Spleen (tissue), 11 donors: ENCODE data around the gene C10orf71. TPM values are rescaled to one million over a fixed set of nuclear protein-coding genes. Genes with fewer than 3 reads are reported as not detected.

ENCODE experiments used
- DNase-seq: peaks from one replicate; pipeline ENCODE4 v3.0.0-alpha.2; 2020
- H3K27ac ChIP-seq, 8 donors: fragments of 200-600 bp; sonication (generic) in 7 of 8; 1 replicate in 4 of 8; 2 replicates in 4 of 8; pipeline versions ENCODE4 v1.5.0 to v1.8.0; 2016 to 2021; ENCODE audit warnings: inconsistent platforms in 4 of 8, mild to moderate bottlenecking in 4 of 8, moderate library complexity in 1 of 8
- H3K27me3 ChIP-seq, 7 donors: fragments of 200-600 bp; sonication (generic) in 6 of 7; replicated peaks in 1 of 7; 1 replicate in 4 of 7; 2 replicates in 3 of 7; pipeline versions ENCODE4 v1.5.0 to v1.8.0; 2016 to 2021; ENCODE audit warnings: inconsistent platforms in 3 of 7, mild to moderate bottlenecking in 1 of 7
- H3K36me3 ChIP-seq, 6 donors: fragments of 200-600 bp; sonication (generic) in 5 of 6; 1 replicate in 4 of 6; 2 replicates in 2 of 6; pipeline versions ENCODE4 v1.5.0 to v1.8.0; 2016 to 2021; ENCODE audit warnings: inconsistent platforms in 2 of 6
- H3K4me1 ChIP-seq, 6 donors: fragments of 200-600 bp; sonication (generic) in 5 of 6; 1 replicate in 3 of 6; 2 replicates in 3 of 6; pipeline versions ENCODE4 v1.5.0 to v1.8.0; 2016 to 2021; ENCODE audit warnings: inconsistent platforms in 3 of 6
- H3K4me3 ChIP-seq, 8 donors: fragments of 200-600 bp; sonication (generic) in 7 of 8; 1 replicate in 4 of 8; 2 replicates in 4 of 8; pipeline versions ENCODE4 v1.5.0 to v1.8.0; 2016 to 2021; ENCODE audit warnings: inconsistent platforms in 4 of 8, mild to moderate bottlenecking in 4 of 8, moderate library complexity in 2 of 8
- H3K9me3 ChIP-seq, 8 donors: fragments of 200-600 bp; sonication (generic) in 7 of 8; 1 replicate in 4 of 8; 2 replicates in 4 of 8; pipeline versions ENCODE4 v1.5.0 to v1.8.0; 2016 to 2021; ENCODE audit warnings: inconsistent platforms in 4 of 8
- POLR2A ChIP-seq, 3 donors: fragments of 450-650 bp; IDR thresholded peaks; one replicate each; pipeline ENCODE4 v1.5.1; 2017; ENCODE audit warnings: antibody characterized with exemption in 3 of 3, mild to moderate bottlenecking in 1 of 3
- POLR2AphosphoS5 ChIP-seq, 3 donors: sonication (generic); formaldehyde crosslinking; IDR thresholded peaks; one replicate each; pipeline ENCODE4 v1.5.1; 2017; ENCODE audit warnings: antibody characterized with exemption in 3 of 3
- WGBS, 5 donors: extraction: QIAGEN DNeasy Blood & Tissue Kit in 3 of 5; methylation state at CpG; one replicate each; pipeline versions ENCODE4 v1.1.5 to v1.1.7; 2013 to 2018; 5-methylcytosine and 5-hydroxymethylcytosine counted together
- intact Hi-C: fragments of 100-400 bp; cut with DNase I; formaldehyde crosslinking; loops from one replicate; pipeline ENCODE4 v1.15.0; 2023; ENCODE audit warnings: low total_unique reads
- polyA plus RNA-seq, 3 donors: library from polyadenylated mRNA; stranded (reverse); fragments of 200-250 nt; gene quantifications; one replicate each; pipeline ENCODE4 v1.2.1, GENCODE V29; 2013
- total RNA-seq, 7 donors: library from RNA; depleted of rRNA in 3 of 7; stranded (reverse); fragments of >200 nt in 3 of 7; fragmentation: NEBNext Ultra II Directional in 4 of 7; extraction: Animal tissue kit (Norgen Biotek cat#: 25700) in 4 of 7; gene quantifications; one replicate each; pipeline versions ENCODE4 v1.1.0 to v1.2.1, GENCODE V29; 2016 to 2021
- TF ChIP-seq, protein P1 (sequence below), 11 experiments: fragments of 200-600 bp in 7 of 11; fragments of 450-650 bp in 4 of 11; sonication (generic) in 4 of 11; IDR thresholded peaks in 8 of 11; conservative IDR thresholded peaks in 3 of 11; 1 replicate in 7 of 11; 2 replicates in 4 of 11; pipeline versions ENCODE4 v1.4.0 to v1.8.0; 2016 to 2021; ENCODE audit warnings: antibody characterized with exemption in 11 of 11, inconsistent platforms in 4 of 11, mild to moderate bottlenecking in 1 of 11
- donor health status: healthy with polysubstance abuse.
- donor health status: DM: no; HTN: no; CAD: no; lungs with moderate emphysema.
- donor health status: DM: no; HTN: no; CAD: no.
- donor health status: Bipolar disorder and iron deficiency.
- donor health status: healthy.
- donor health status: DM: no; HTN: no; CAD: no.
- donor health status: DM: yes; HTN: yes; CAD: no.

C10orf71 gene
- total and polyA plus RNA-seq, 10 donors, result not detected

DNA sequence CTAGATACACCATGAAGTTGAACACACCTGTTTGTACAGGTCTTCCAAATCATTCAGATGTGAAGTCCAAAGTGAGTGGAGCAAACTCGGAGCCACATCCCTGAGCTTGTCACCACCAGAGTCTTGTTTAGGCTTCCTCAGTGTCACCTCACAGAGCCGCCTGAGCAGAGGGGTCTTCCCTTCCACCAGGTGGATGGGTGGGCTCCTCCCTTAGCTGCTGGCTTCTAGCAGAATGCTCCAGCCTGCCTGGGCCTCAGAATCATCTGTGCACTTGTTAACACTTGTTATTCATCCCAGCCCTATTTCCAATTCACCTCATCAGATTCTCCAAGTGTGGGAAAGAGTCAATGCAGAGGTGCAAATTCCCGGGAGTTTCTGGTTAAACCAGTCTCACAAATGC lies 32.5 kb downstream of the C10orf71 start:
- no peaks in the 10 kb centered on the region for H3K9me3 ChIP-seq
- TF ChIP-seq, protein P1, sequence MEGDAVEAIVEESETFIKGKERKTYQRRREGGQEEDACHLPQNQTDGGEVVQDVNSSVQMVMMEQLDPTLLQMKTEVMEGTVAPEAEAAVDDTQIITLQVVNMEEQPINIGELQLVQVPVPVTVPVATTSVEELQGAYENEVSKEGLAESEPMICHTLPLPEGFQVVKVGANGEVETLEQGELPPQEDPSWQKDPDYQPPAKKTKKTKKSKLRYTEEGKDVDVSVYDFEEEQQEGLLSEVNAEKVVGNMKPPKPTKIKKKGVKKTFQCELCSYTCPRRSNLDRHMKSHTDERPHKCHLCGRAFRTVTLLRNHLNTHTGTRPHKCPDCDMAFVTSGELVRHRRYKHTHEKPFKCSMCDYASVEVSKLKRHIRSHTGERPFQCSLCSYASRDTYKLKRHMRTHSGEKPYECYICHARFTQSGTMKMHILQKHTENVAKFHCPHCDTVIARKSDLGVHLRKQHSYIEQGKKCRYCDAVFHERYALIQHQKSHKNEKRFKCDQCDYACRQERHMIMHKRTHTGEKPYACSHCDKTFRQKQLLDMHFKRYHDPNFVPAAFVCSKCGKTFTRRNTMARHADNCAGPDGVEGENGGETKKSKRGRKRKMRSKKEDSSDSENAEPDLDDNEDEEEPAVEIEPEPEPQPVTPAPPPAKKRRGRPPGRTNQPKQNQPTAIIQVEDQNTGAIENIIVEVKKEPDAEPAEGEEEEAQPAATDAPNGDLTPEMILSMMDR (IDR thresholded peaks at IDR 0.05 in 8 of 11, conservative IDR thresholded peaks at IDR 0.05 in 3 of 11), result no peak
- no peak for TF ChIP-seq POLR2AphosphoS5 (IDR thresholded peaks at IDR 0.05)
- no peak for TF ChIP-seq POLR2A (IDR thresholded peaks at IDR 0.05)
- intact Hi-C loops, result no loop called here
- H3K27me3 ChIP-seq, result peaks cover 0 to 32% (median 0%) of the 10 kb centered on the region in 7 donors
- no peaks in the 10 kb centered on the region for H3K4me1 ChIP-seq
- no peak for DNase-seq
- no peak overlapping the region for H3K4me3 ChIP-seq
- WGBS, 5 donors, result 78 to 90% (median 88%) methylated on average over 3 of the region's 3 CpGs
- H3K36me3 ChIP-seq, result no peaks in the 10 kb centered on the region
- no peak overlapping the region for H3K27ac ChIP-seq

DNA sequence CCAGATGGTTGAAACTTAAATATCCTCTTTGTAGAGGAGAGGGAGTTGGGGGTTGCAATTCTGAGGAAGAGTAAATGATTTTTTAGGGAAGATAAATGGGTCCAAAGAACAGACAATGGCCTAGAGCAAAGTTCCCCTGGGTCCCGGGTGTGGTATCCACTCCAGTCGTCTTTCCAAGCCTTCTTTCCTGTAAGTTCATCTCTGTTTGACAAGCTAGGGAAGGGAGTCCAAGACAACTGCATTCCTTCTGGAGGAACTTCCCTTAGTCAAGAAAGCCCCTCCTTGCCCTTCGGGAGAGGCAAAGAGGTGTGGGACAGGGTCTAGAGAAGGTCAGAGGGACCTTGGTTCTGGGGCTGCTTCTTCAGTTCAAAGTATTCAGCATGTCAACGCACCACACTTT lies 33.4 kb downstream of the C10orf71 start:
- Histone ChIP-seq H3K36me3 (no peaks in the 10 kb centered on the region), H3K4me1 (no peaks in the 10 kb centered on the region), H3K27me3 (peaks cover 0 to 39% (median 0%) of the 10 kb centered on the region in 7 donors), H3K27ac (no peak overlapping the region), H3K4me3 (no peak overlapping the region), H3K9me3 (no peaks in the 10 kb centered on the region)
- 80 to 89% (median 86%) methylated on average over 4 of the region's 4 CpGs for WGBS, 5 donors
- intact Hi-C loops, result no loop called here
- DNase-seq, result no peak
- TF ChIP-seq POLR2A (IDR thresholded peaks at IDR 0.05), result no peak
- TF ChIP-seq, protein P1 (IDR thresholded peaks at IDR 0.05 in 8 of 11, conservative IDR thresholded peaks at IDR 0.05 in 3 of 11), result no peak
- no peak for TF ChIP-seq POLR2AphosphoS5 (IDR thresholded peaks at IDR 0.05)

DNA sequence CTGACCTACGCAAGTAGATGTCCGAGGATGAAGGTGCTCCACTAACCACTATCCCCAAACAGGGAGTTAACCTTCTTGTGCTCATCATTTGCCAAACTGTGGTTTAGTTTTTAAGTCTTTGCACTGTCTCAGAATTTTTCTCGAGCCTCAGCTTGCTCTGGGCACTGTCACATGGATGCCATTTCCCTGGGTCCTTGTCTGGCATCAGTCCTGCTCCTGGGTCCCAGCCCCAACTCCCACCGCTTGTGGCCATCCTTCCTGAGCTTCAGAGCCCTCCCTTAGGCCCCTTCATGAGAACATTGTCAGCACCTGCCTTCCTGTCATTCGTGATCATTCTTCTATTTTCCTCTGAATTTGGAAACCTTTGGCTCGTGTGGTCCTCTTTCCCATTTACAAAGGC lies 33.8 kb downstream of the C10orf71 start:
- TF ChIP-seq, protein P1 (IDR thresholded peaks at IDR 0.05 in 8 of 11, conservative IDR thresholded peaks at IDR 0.05 in 3 of 11), result no peak
- TF ChIP-seq POLR2AphosphoS5 (IDR thresholded peaks at IDR 0.05) (no peak), POLR2A (IDR thresholded peaks at IDR 0.05) (no peak)
- no peaks in the 10 kb centered on the region for H3K4me1 ChIP-seq
- peaks cover 0 to 43% (median 0%) of the 10 kb centered on the region in 7 donors for H3K27me3 ChIP-seq
- 88 to 97% (median 90%) methylated on average over 6 of the region's 6 CpGs for WGBS, 5 donors
- H3K27ac ChIP-seq, result no peak overlapping the region
- H3K36me3 ChIP-seq, result no peaks in the 10 kb centered on the region
- DNase-seq, result no peak
- no peaks in the 10 kb centered on the region for H3K9me3 ChIP-seq
- intact Hi-C loops, result no loop called here
- no peak overlapping the region for H3K4me3 ChIP-seq

DNA sequence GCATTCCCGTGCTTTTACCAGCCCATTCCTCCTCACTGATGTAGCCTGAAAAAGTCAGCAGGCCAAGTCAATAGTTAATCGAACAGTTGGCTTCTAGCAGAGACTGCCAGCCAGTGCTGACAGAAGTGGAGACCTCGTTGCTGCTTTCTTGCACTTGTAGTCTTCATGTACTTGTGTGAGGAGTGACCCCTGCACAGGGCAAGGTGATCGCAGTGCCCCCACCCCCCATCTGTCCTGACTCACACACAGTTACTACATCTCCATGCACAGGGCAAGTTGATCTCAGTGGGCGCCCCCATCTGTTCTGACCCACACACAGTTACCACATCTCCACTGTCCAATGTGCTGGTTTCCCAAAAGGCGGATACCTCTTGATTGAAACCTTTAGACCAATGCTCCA lies 34.2 kb downstream of the C10orf71 start:
- H3K9me3 ChIP-seq, result no peaks in the 10 kb centered on the region
- no peak overlapping the region for H3K4me3 ChIP-seq
- no peak for DNase-seq
- no peaks in the 10 kb centered on the region for H3K36me3 ChIP-seq
- intact Hi-C loops, result no loop called here
- H3K27me3 ChIP-seq, result peaks cover 0 to 46% (median 3%) of the 10 kb centered on the region in 7 donors
- H3K4me1 ChIP-seq, result no peaks in the 10 kb centered on the region
- 91 to 96% (median 94%) methylated on average over 6 of the region's 6 CpGs for WGBS, 5 donors
- TF ChIP-seq POLR2AphosphoS5 (IDR thresholded peaks at IDR 0.05) (no peak), POLR2A (IDR thresholded peaks at IDR 0.05) (no peak)
- TF ChIP-seq, protein P1 (IDR thresholded peaks at IDR 0.05 in 8 of 11, conservative IDR thresholded peaks at IDR 0.05 in 3 of 11), result no peak
- H3K27ac ChIP-seq, result no peak overlapping the region
